HepG2 (cell line): ENCODE results near the gene IGFLR1. TPM values are rescaled to one million over a fixed set of nuclear protein-coding genes. Genes with fewer than 3 reads are reported as not detected.
A peak's percentile ranks its signal among the peaks of the same experiment; 100 is the strongest.

Experiments used
- AGO1 ChIP-seq: fragments of 200-400 bp; formaldehyde crosslinking; IDR thresholded peaks from 2 replicates; pipeline ENCODE4 v1.6.1; 2017; ENCODE audit warnings: mild to moderate bottlenecking, low read depth, low read length, moderate library complexity; ENCODE audit not compliant: poor library complexity, severe bottlenecking
- BATF2 ChIP-seq: sonication (generic); formaldehyde crosslinking; IDR thresholded peaks from 2 replicates; pipeline ENCODE4 v1.8.0; 2022; ENCODE audit warnings: mild to moderate bottlenecking, missing genetic modification reagents, moderate library complexity
- BORCS8-MEF2B ChIP-seq: sonication (generic); formaldehyde crosslinking; IDR thresholded peaks from 2 replicates; pipeline ENCODE4 v1.8.0; 2022; ENCODE audit warnings: mild to moderate bottlenecking, missing genetic modification reagents
- BRCA1 ChIP-seq: sonication (generic); formaldehyde crosslinking; IDR thresholded peaks from 2 replicates; pipeline ENCODE4 v1.4.0; 2020; ENCODE audit warnings: missing genetic modification reagents
- EEA1 ChIP-seq: sonication (generic); formaldehyde crosslinking; IDR thresholded peaks from 2 replicates; pipeline ENCODE4 v1.5.1; 2020; ENCODE audit warnings: mild to moderate bottlenecking, missing genetic modification reagents, borderline replicate concordance
- IRF2 ChIP-seq: IDR thresholded peaks from 2 replicates; pipeline ENCODE4 v1.6.1; 2018; ENCODE audit warnings: missing genetic modification reagents, missing compliant biosample characterization
- MEIS2 ChIP-seq: sonication (generic); formaldehyde crosslinking; IDR thresholded peaks from 2 replicates; pipeline ENCODE4 v1.9.0; 2021; ENCODE audit warnings: mild to moderate bottlenecking, missing genetic modification reagents
- NFIC ChIP-seq: IDR thresholded peaks from 2 replicates; pipeline ENCODE4 v1.6.1; 2012; ENCODE audit warnings: mild to moderate bottlenecking, low read length, inconsistent platforms
- RBM39 ChIP-seq: fragments of 200-400 bp; formaldehyde crosslinking; IDR thresholded peaks from one replicate; pipeline ENCODE4 v1.6.1; 2018; ENCODE audit warnings: antibody characterized with exemption, mild to moderate bottlenecking, low read depth, low read length; ENCODE audit not compliant: poor library complexity, severe bottlenecking
- SP4 ChIP-seq: sonication (generic); formaldehyde crosslinking; IDR thresholded peaks from 2 replicates; pipeline ENCODE4 v1.8.1; 2023; ENCODE audit warnings: mild to moderate bottlenecking, missing genetic modification reagents
- SRSF9 ChIP-seq: fragments of 200-400 bp; formaldehyde crosslinking; IDR thresholded peaks from 2 replicates; pipeline ENCODE4 v1.6.1; 2018; ENCODE audit warnings: borderline replicate concordance, mild to moderate bottlenecking, low read depth, low read length; ENCODE audit not compliant: insufficient read depth, poor library complexity, severe bottlenecking
- STAT6 ChIP-seq: sonication (generic); formaldehyde crosslinking; IDR thresholded peaks from 2 replicates; pipeline ENCODE4 v1.4.0; 2020; ENCODE audit warnings: missing genetic modification reagents, mild to moderate bottlenecking, borderline replicate concordance
- ZFP36L1 ChIP-seq: sonication (generic); formaldehyde crosslinking; IDR thresholded peaks from 2 replicates; pipeline ENCODE4 v1.8.0; 2022; ENCODE audit warnings: mild to moderate bottlenecking, missing genetic modification reagents, moderate library complexity
- ZNF274 ChIP-seq: sonication (generic); formaldehyde crosslinking; IDR thresholded peaks from 2 replicates; pipeline ENCODE4 v1.5.1; 2020; ENCODE audit warnings: mild to moderate bottlenecking, missing genetic modification reagents
- ZNF337 ChIP-seq: sonication (generic); formaldehyde crosslinking; IDR thresholded peaks from 2 replicates; pipeline ENCODE4 v1.5.1; 2020; ENCODE audit warnings: missing genetic modification reagents, low read depth, mild to moderate bottlenecking, borderline replicate concordance
- ZNF367 ChIP-seq: sonication (generic); formaldehyde crosslinking; IDR thresholded peaks from 2 replicates; pipeline ENCODE4 v1.4.0; 2020; ENCODE audit warnings: missing genetic modification reagents, borderline replicate concordance
- ZSCAN25 ChIP-seq: sonication (generic); formaldehyde crosslinking; IDR thresholded peaks from 2 replicates; pipeline ENCODE4 v1.8.0; 2022; ENCODE audit warnings: mild to moderate bottlenecking, missing genetic modification reagents
- polyA plus RNA-seq, 8 experiments: library from polyadenylated mRNA; depleted of rRNA in 3 of 8; stranded (reverse) in 7 of 8; unstranded in 1 of 8; fragments of >200 nt; fragmentation: Illumina TruSeq in 4 of 8; extraction: Trizol in 4 of 8; gene quantifications; 2 replicates each; pipeline versions ENCODE4 v1.2.1 to v1.2.3, GENCODE V29; 2011 to 2016; ENCODE audit warnings: low read depth in 4 of 8, missing spikeins in 1 of 8, mixed read lengths in 1 of 8; ENCODE audit not compliant: insufficient read depth in 1 of 8
- total RNA-seq, 5 experiments: library from RNA; depleted of rRNA; stranded (reverse); fragments of >200 nt; fragmentation: Illumina TruSeq; extraction: Trizol; gene quantifications; 2 replicates each; pipeline ENCODE4 v1.2.3, GENCODE V29; 2016; ENCODE audit warnings: low read depth in 1 of 5
- TF ChIP-seq, protein P1 (sequence below): sonication (generic); formaldehyde crosslinking; IDR thresholded peaks from 2 replicates; pipeline ENCODE4 v1.4.0; 2020; ENCODE audit warnings: missing genetic modification reagents, borderline replicate concordance

IGFLR1 gene
- total and polyA plus RNA-seq, 2 of the 13 experiments (the other 11 are each of a cell fraction or from before 2014, with no cell fraction given): 5.4 to 8.9 TPM

- TF ChIP-seq, protein P1, sequence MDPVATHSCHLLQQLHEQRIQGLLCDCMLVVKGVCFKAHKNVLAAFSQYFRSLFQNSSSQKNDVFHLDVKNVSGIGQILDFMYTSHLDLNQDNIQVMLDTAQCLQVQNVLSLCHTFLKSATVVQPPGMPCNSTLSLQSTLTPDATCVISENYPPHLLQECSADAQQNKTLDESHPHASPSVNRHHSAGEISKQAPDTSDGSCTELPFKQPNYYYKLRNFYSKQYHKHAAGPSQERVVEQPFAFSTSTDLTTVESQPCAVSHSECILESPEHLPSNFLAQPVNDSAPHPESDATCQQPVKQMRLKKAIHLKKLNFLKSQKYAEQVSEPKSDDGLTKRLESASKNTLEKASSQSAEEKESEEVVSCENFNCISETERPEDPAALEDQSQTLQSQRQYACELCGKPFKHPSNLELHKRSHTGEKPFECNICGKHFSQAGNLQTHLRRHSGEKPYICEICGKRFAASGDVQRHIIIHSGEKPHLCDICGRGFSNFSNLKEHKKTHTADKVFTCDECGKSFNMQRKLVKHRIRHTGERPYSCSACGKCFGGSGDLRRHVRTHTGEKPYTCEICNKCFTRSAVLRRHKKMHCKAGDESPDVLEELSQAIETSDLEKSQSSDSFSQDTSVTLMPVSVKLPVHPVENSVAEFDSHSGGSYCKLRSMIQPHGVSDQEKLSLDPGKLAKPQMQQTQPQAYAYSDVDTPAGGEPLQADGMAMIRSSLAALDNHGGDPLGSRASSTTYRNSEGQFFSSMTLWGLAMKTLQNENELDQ: no peak
- TF ChIP-seq BORCS8-MEF2B (CRISPR knock-in tag): no peak
- no peak for TF ChIP-seq ZSCAN25 (CRISPR knock-in tag)
- TF ChIP-seq RBM39: no peak
- TF ChIP-seq BATF2 (CRISPR knock-in tag): 0 out of 2 replicates have a peak, but pooled peaks have one; percentile 48
- TF ChIP-seq NFIC: no peak
- TF ChIP-seq EEA1 (CRISPR knock-in tag): no peak
- TF ChIP-seq MEIS2: no peak
- TF ChIP-seq ZNF337 (CRISPR knock-in tag): no peak
- no peak for TF ChIP-seq ZNF367 (CRISPR knock-in tag)
- no peak for TF ChIP-seq STAT6 (CRISPR knock-in tag)
- TF ChIP-seq ZNF274 (CRISPR knock-in tag): no peak
- no peak for TF ChIP-seq ZFP36L1 (CRISPR knock-in tag)
- TF ChIP-seq AGO1: no peak
- TF ChIP-seq IRF2 (CRISPR knock-in tag): no peak; the same call in none of the 2 replicates
- TF ChIP-seq BRCA1 (CRISPR knock-in tag): no peak
- no peak for TF ChIP-seq SRSF9
- peak; percentile 54; the same call in 1 of the 2 replicates for TF ChIP-seq SP4 (CRISPR knock-in tag)
These were observed 2.4 kb upstream of the IGFLR1 start (continued) for GRCh38 chr19:35744430-35745327.
